Right lobe of liver (tissue), 4 donors: ENCODE results near the gene PBXIP1.

Experiments
- POLR2A ChIP-seq: fragments of 450-650 bp; IDR thresholded peaks from one replicate; pipeline ENCODE4 v1.6.1; 2017; ENCODE audit warnings: antibody characterized with exemption, mild to moderate bottlenecking
- TF ChIP-seq, protein P1 (sequence below), 4 donors: fragments of 200-600 bp in 3 of 4; fragments of 450-650 bp in 1 of 4; IDR thresholded peaks; one replicate each; pipeline versions ENCODE4 v1.5.1 to v1.8.0; 2016 to 2022; ENCODE audit warnings: antibody characterized with exemption in 4 of 4, mild to moderate bottlenecking in 2 of 4
- donor health status: DM: no; HTN: no; CAD: no.
- donor health status: DM: no; HTN: no; CAD: no.
- donor health status: DM: no; HTN: yes; CAD: no.

DNA sequence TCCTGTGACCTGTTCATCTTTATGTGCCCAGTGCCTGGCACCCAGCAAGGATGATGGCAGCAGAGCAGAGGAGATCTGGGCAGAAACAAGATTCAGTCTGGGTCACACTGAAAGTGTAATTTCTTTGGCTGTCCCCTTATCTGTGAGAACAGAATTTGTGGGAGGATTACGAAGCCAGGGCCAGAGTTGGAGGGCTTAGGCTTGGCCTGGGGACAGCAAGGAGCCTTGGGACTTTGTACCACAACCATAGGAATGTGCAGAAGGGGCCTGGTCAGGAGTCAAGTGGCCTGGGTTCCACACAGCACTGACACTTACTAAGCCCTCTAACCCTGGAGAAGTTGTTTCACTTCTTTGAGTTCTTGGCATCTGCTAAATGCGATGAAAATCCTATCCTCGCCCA, 32.2 kb downstream of the PBXIP1 start:
- TF ChIP-seq, protein P1, sequence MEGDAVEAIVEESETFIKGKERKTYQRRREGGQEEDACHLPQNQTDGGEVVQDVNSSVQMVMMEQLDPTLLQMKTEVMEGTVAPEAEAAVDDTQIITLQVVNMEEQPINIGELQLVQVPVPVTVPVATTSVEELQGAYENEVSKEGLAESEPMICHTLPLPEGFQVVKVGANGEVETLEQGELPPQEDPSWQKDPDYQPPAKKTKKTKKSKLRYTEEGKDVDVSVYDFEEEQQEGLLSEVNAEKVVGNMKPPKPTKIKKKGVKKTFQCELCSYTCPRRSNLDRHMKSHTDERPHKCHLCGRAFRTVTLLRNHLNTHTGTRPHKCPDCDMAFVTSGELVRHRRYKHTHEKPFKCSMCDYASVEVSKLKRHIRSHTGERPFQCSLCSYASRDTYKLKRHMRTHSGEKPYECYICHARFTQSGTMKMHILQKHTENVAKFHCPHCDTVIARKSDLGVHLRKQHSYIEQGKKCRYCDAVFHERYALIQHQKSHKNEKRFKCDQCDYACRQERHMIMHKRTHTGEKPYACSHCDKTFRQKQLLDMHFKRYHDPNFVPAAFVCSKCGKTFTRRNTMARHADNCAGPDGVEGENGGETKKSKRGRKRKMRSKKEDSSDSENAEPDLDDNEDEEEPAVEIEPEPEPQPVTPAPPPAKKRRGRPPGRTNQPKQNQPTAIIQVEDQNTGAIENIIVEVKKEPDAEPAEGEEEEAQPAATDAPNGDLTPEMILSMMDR (IDR thresholded peaks at IDR 0.05): no peak
- no peak for TF ChIP-seq POLR2A
